GM10266 (cell line): ENCODE results near the gene MAST2.

Experiments used
- DNase-seq: peaks from one replicate; pipeline ENCODE4 v3.0.0; 2012; ENCODE audit errors: extremely low spot score
- TF ChIP-seq, protein P1 (sequence below): IDR thresholded peaks from 2 replicates; pipeline ENCODE4 v1.5.1; 2012; ENCODE audit warnings: mild to moderate bottlenecking, low read depth; ENCODE audit not compliant: control insufficient read depth, insufficient read depth; ENCODE audit errors: missing control alignments

MAST2 gene

DNA sequence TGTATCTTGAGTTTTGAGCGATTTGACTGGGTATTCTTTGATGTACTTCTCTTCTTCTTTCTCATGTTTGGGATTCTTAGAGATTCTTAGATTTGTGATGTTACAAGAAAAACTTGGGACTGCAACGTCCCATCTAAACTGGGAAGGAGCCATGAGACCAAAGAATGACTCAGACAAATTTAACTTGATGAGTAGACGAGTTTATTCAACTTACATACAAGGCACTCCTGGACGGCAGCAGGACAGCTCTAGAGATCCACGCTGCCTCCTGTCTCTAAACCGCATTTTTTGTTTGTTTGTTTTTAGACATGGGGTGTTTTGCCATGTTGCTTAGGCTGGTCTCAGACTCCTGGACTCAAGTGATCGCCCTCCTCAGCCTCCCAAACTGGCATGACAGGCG is 191.9 kb downstream of the MAST2 start:
- TF ChIP-seq, protein P1, sequence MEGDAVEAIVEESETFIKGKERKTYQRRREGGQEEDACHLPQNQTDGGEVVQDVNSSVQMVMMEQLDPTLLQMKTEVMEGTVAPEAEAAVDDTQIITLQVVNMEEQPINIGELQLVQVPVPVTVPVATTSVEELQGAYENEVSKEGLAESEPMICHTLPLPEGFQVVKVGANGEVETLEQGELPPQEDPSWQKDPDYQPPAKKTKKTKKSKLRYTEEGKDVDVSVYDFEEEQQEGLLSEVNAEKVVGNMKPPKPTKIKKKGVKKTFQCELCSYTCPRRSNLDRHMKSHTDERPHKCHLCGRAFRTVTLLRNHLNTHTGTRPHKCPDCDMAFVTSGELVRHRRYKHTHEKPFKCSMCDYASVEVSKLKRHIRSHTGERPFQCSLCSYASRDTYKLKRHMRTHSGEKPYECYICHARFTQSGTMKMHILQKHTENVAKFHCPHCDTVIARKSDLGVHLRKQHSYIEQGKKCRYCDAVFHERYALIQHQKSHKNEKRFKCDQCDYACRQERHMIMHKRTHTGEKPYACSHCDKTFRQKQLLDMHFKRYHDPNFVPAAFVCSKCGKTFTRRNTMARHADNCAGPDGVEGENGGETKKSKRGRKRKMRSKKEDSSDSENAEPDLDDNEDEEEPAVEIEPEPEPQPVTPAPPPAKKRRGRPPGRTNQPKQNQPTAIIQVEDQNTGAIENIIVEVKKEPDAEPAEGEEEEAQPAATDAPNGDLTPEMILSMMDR = no peak
- DNase-seq = no peak

DNA sequence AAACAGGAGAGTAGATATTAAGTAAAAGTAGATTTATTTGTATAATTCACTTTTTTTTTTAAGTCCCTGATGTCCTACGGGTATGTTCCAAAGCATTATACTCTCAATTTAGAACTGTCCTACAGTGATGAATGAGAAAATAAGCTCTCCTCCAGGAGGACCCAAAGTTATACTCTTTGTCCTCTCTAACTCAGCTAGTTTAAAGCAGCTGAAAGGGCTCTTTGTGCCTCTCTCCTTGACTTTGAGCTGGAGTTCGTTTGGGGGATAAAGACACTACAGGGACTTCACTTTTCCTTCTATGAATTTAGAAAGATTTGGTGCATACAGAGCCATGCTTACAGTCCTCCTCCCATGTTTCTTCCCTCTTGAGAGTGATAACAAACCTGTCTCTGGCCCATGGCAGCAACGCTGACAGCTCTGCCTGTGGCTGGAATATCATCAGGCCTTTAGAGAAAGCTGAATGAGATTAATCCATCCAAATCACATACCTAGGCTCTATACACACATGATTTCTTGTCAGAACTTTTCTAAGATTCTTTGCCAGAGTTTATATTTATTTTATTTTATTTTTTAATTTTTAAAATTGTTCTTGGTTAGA is 194.7 kb downstream of the MAST2 start:
- TF ChIP-seq, protein P1 = no peak
- DNase-seq = no peak

DNA sequence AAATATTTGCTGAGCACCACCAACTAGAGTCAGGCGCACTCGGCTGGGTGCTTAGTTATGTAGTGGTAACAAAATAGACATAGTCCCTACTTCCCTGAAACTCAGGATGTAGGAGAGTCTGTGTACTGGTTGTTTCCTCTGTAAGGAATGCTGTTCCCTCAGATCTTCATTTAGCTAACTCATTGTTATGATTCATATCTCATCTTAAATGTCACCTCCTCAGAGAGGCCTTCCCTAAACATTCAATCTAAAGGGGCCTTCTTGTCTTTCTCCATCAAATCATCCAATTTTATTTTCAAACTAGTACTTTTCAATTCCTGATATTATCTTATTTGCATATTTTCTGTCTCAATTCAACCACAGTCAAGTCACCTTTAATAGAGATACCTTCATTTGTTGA is 196.1 kb downstream of the MAST2 start:
- TF ChIP-seq, protein P1 = no peak
- no peak for DNase-seq

DNA sequence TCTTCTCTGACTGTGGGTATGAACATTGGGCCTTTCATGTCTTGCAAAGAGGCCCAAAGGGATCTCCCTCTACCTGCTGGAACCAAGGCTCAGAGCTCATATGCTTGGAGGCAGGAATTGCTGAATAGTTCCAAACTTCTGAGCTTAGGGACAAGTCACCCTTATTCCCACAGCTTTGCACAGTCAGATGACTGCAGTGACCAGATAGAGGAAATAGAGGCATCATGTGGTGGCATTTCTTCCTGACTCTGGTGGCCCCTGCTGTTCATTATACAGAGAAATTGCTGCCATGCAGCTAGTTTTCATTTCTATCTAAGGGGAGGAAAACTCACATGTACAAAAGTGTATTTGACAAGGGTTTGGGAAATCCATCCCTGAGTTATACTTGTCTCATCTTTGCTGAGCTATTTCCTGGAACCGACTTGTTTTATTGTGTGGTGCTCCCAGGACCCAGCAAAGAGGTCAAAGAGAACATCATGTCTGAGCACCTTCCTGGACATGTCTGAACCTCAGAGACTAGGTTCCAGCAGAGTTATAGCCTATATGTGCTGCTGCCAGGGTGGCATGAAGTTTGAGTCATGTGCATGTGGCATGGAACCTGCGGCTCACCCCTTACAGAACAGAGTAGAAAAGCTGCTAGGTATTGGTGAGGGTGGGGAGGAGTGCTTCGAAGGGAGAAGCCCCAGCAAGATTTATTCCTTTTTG is 197.8 kb downstream of the MAST2 start:
- TF ChIP-seq, protein P1 = no peak
- DNase-seq = no peak

DNA sequence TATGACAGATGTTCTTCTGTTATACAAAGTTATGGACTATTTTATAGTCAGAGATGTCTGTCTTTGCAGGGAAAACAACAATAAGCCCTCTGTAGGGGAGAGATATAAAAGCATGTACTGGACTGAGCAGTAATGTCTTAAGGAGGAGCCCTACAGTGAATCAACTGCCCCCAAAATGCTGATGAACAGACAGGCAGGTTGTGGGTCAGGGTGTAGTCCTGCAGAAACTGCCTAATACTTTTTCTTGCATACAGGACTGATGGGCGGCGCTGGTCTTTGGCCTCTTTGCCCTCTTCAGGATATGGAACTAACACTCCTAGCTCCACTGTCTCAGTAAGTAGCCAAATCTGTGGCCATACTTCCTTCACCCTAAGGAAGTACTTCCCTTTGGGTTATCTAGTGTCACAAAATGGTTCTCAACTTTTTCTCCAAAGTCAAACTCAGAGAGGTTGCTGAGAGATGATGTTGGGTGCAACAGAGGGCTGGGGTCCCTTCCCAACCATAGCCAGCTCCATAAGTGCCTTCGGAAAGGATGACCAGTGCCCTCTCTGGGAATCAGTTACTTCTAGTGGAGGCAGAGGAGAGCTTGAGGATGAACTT is 199.2 kb downstream of the MAST2 start:
- DNase-seq = no peak
- TF ChIP-seq, protein P1 = no peak

DNA sequence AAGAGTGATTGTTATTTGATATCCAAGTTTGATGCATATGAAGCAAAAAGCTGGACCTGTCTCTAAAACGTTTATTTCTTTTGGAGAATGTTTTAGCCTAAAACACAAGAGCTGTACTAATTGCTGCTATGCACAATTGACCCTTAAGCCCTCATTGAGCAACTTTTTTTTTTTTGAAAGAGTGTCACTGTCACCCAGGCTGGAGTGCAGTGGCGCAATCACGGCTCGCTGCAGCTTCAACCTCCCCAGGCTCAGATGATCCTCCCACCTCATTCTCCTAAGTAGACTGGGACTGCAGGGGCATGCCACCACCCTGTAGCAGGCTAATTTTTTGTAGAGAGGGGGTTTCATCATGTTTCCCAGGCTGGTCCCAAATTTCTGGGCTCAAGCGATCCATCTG is 199.9 kb downstream of the MAST2 start:
- TF ChIP-seq, protein P1 = no peak
- no peak for DNase-seq

DNA sequence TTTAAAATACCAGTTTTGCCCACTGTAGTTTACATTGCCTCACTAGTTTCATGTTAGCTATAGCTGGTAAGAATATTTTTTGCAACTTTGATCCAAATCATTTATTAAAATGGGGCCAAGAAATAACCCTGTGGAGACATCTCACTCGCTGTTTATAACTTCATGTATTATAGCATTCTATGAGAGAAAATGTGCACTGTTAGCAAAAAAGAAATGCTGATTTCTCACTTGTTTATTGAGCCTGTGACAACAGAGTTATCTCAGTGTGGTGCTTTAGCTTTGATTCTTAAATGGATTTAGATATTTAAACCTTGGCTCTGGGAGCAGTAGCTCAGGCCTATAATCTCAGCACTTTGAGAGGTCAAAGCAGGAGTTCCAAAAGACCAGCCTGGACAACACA is 201.1 kb downstream of the MAST2 start:
- no peak for DNase-seq
- TF ChIP-seq, protein P1 = no peak
